HCT116 (cell line): Measurements from ENCODE around the gene PLCB2.
A peak's percentile ranks its signal among the peaks of the same experiment; 100 is the strongest.

ENCODE experiments used
- EZH2phosphoT487 ChIP-seq: fragments of 200-600 bp; IDR thresholded peaks from 2 replicates; pipeline ENCODE4 v1.6.1; 2018; ENCODE audit warnings: antibody characterized with exemption, borderline replicate concordance
- POLR2A ChIP-seq: IDR thresholded peaks from 2 replicates; pipeline ENCODE4 v1.7.0; 2011; ENCODE audit warnings: borderline replicate concordance; ENCODE audit not compliant: insufficient read depth, insufficient read length; ENCODE audit errors: extremely low read depth
- POLR2AphosphoS5 ChIP-seq: IDR thresholded peaks from 2 replicates; pipeline ENCODE4 v1.6.1; 2011; ENCODE audit warnings: mild to moderate bottlenecking, low read depth, low read length, moderate library complexity

DNA sequence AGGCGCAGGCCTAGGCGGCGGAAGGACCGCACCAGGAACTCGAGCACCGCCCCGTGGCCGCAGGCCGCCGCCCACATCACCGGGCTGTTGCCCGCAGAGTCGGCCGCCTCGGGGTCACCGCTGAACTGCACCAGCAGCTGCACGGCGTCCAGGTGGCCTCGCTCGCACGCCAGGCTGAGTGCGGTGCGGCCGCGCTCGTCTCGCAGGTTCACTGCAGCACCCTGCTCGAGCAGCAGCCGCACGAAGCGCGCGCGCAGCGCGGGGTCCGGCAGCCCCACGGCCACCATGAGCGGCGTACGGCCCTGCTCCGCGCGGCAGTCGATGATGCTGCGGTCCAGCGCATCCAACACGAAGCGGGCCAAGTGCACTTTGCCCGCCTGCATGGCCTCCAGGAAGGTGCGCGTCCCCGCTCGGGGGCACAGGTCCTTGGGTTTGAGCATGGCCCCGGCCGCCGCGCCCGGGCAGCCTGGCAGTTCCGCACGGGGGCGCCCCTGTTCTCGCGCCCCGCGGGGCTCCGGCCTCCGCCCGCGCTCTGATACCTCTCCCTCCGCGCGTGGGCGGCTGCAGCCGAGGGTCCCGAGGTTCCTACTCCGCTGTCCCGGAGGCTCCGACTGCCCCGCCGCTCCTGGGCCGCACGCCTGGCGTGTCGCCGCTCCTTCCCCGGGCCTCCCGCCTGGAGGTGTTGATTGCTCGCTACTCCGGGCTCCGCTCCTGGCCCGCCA lies 25.4 kb downstream of the PLCB2 start:
- TF ChIP-seq EZH2phosphoT487 (no peak), POLR2A (no peak), POLR2AphosphoS5 (peak; percentile 4; the same call in 1 of the 2 replicates)
